Ramos (cell line): Measurements from ENCODE around the gene CEP70.
"Not testable (repeated sequence)": the region's sequence is repeated elsewhere in the genome, so short reads cannot be mapped to it uniquely, and the experiment has no call there.

Experiments
- in situ Hi-C: fragments of 300-500 bp; cut with MboI; formaldehyde crosslinking; loops from one replicate; pipeline ENCODE4 v1.14.3; 2022; ENCODE audit warnings: low sequenced_read_pairs; ENCODE audit not compliant: unreplicated experiment

Gene CEP70

DNA sequence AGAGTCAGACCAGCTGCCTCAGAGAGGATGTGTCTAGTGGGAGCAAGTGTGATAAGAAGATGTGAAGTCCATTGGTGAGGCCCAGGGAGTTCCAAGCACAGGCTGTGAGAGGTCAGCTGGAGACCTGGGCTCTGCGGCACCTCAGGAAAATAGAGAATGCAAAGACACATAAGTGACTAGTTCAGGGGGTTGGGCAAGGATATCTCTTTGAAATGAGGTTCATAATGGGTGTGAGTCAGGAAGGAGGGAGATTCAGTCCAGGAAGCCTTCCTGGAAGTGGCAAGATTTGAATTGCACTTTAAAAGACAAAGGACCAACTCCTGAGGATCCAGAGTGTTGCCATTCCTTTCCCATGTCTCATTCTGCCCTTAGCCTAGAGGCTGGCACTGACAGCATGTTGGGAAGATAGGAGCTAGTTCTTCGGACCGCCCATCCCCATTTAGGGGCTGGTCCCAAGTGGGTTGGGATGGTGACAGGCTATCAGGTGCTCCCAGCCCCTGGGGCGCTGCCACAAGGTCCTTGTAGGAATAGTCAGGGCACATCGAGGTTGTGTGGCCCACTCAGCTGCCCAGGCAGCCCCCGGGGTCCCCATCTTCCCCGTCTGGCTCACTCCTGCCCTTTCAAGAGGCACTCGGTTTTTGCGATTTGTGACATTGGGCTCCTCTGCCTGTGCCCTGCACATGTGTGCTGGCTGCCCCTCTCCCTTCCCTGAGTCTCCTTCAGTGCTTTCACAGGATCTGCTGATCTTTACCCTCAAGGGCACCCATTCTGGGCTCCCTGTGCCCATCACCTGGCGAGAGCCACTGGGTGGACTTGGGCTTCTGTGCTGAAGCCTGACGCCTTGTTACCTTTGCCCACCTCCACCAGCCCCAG is 136.0 kb downstream of the CEP70 start:
- in situ Hi-C loops = no loop called here

DNA sequence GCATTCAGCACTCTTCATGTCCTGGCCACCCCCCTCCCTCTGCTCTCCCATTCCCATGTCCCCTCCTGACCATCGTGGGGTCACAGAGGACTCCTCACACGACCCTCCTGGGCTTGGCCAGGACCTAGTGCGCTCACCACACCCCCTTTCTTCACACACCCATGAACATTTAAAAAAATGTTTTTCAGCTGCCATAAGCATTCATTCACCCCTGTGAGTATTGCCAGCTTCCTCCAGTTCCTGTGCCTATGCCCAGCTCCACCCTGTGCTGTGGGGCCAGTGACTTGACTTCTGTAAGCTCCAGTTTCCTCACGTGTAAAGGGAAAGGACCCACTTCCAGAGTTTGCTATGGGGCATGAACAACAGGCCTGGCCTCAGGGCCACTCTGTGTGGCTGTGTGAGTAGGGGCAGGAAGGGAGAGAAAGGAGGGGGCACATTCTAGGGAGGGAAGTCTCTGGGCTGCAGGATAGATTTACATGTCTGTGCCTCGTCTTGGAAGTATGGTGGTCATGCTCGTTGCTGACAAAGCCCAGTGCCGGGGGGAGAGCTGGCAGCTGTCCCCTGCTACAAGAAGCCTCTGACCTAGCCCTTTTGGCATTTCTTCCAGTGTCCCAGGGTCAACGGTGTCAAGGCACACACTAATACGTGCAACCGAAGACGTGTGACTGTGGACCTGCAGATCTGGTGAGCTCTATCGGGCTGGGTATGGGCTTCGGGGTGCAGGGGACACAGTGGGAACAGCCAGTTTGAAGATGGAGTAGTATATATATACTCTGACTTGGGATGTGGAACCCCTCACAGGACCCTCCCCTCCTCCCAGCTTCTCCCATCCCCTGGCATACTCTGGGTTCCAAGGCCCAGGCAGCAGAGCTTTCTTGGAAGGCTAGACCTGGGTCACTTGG is 136.8 kb downstream of the CEP70 start:
- in situ Hi-C loops = no loop called here

DNA sequence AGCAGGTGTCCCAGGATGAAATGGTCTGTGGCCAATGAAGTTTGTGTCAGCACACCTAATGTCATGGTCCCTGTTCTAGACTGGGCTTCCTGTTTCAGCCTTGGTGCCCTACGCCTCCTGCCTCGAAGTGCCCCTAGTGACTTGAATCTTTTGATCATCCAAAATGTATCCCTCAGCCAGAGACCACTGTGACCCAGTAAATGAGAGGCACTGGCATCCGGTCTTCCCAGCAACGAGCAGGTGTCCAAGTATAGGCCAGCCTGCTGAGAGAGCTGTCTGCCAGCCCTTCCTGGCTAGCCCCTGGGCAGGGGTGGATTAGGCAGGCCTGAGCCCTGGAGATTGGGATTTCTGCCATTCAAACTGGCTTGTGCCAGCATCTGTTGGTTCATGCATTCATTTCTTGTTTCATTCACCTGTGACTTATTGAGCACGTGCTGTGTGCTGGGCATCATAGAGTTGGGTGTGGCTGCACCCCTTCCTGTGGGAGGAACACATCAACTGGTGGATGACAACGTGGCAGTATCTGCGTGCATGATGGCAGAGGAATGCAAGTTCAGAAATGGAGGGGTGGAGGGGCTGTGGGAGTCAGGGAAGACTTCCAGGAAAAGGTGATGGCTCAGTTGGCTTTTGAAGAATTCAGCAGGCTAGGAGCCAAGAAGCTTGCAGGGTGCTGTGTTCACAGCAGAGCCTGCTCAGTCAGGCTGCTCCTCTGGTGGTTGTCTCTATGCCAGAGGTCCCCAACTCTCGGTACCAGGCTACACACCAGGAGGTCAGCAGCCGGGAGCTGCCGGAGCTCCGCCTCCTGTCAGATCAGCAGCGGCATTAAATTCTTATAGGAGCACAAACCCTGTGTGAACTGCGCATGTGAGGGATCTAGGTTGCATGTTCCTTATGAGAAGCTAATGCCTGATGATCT is 138.0 kb downstream of the CEP70 start:
- in situ Hi-C loops = no loop called here

DNA sequence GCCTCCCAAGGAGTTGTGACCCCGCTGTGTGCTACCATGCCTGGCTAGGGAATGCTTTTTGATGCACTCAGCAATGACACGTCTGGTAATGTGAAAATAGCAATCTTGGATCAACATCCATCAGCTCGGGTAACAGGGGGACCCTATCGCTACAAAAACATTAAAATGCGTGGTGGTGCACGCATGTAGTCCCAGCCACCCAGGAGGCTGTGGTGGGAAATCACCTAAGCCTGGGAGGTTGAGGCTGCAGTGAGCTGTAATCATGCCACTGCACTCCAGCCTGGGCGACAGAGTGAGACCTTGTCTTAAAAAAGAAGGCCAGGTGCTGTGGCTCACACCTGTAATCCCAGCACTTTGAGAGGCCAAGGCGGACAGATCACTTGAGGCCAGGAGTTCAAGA is 140.1 kb downstream of the CEP70 start:
- in situ Hi-C loops = not testable (repeated sequence)

DNA sequence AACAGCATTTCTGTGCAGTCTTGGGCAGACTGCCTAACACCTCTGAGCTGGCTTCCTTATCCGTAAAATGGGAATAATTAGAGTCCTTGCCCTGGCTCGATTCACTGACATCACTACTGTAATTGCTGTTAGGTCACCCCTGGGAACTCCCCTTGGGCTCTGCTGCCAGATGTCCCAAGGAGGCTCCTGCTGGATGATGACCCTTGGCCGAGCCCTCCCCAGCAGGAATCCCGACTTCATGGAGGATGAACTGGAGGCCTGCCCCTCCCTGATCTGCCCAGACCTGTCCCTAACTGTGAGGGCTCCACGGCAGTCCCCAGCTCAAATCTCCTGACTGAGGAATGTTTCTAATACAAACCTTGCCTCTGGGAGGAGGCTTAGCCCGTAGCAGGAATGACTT is 141.6 kb downstream of the CEP70 start:
- in situ Hi-C loops = no loop called here

DNA sequence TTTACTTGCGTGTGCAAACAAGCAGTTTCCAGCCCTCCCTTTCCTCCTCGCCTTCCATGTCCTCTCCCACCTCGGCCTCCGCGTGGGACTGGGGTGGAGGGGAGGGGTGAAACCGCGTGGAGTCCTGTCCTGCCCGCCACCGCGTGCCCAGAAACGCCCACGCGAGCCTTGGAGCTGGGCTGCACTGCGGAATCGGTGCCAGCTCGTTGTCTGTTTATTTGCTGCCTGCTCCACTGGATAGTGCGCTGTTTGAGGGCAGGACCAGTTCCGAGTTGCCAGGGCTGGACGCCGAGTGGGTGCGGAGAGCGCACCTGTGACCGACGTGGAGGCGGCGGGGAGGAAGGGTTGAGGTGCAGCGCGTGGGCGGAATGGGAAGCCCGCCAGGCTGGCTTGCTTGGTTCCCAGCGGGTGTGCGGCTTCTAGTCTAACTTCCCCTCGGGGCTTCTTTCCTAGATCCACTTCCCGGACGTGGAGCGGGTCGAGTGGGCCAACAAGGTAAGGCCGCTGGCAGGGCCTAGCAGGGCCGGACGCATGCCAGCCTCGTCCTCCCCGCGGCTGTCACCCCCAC is 142.4 kb downstream of the CEP70 start:
- in situ Hi-C loops = no loop called here

DNA sequence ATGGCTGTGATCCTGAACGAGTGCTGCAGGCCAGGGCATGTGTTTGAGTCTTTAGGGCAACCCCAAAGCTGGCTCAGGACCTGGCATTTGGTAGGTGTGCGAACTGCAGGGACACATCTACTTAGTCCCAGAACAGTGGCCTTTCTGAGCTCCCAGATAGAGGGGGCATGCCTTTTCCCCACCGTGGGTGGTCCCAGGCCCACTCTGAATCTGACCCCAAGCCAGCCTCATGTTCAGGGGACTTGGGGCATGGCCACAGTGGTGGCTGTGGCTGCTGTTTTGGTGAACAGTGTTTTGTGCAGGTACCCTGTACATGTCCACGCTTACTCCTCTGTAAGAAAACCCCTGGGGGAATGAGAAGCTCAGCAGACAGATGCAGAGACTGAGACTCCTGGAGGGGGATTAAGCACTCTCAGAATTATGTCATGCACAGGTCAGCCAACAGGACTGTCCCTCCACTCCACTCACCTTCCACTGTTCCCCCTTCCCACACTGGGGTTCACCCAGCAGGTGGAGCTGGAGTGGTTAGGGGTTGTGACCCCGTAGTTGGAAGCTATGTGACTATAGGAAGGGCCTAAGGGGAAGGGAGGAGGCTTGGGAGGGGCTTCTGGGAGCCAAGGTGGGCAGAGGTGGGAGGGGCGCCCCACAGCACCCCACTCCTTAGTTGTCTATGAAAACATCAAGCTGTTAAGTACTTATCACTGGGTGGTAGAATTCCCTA is 143.2 kb downstream of the CEP70 start:
- in situ Hi-C loops = no loop called here

DNA sequence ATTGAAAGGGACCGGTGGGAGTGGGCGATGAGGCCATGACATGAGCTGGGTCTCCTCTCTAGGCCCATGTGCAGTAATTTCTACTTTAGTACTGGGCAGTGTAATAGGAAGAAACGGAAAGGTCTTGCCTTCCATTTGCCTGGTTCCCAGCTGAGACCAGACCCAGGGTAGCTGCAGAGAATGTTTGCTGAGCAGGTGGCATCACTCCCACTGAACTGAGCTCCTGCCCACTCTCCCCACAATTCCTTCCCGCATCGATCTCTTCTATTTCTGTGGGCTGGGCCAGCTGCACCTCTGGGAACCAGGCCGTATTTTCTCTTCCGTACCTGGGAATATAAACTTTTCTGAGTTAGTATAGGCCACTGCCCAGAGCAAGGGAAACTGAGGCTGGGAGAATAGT is 143.9 kb downstream of the CEP70 start:
- in situ Hi-C loops = no loop called here

DNA sequence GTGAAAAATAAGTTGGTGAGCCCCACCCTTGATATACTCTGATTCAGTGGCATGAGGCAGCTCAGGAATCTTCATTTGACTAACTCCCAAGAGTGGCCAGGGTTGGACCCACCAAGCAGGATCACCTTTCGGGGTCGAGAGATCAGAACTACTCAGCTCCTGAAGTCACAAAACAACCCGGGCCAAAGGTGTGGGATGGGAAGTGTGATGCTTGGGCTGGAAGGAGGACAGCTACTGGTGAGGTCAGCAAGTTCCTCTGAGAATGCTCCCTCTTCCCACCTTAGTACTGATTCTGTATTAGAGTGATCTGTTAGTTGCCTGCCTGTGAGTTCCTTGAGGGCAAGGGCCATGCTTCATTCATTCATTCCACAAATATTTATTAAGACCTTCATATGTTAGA is 144.6 kb downstream of the CEP70 start:
- in situ Hi-C loops = no loop called here

DNA sequence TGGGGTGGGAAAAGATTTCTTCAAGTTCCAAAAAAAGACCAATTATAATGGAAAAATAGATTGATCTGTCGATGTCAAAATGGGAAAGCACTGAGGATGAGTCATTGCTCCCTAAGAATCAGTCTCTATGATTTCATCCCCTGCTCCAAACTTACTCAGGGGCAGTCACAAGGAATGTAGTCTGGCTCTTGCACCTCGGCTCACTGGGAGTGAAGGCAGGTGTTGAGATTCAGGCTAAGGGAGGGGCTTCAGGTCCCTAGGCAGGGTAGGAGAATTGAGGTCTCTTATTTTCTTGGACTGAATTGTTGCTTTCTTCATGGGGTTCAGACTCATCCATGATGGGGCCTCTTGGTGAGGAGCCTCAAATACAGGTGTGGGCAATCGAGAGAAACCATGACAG is 145.4 kb downstream of the CEP70 start:
- in situ Hi-C loops = no loop called here

DNA sequence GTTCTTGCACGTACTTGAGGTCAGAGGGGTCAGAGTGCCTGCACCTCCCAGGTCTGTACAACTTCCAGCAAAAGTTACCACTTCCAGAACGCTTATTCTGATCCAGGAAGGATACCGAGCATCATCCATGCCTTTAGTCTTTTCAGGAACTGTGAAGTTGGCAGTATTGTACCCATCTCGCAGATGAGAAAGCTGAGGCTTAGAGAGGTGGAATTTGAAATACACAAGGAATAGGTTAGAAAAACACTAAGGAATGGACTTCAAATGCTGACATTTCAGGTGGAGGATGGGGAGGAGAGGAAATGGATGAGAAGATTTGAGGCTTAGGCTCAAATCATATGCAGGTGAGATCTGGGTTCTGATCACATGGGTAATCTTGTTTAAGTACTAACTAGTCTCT is 148.4 kb downstream of the CEP70 start:
- in situ Hi-C loops = no loop called here

DNA sequence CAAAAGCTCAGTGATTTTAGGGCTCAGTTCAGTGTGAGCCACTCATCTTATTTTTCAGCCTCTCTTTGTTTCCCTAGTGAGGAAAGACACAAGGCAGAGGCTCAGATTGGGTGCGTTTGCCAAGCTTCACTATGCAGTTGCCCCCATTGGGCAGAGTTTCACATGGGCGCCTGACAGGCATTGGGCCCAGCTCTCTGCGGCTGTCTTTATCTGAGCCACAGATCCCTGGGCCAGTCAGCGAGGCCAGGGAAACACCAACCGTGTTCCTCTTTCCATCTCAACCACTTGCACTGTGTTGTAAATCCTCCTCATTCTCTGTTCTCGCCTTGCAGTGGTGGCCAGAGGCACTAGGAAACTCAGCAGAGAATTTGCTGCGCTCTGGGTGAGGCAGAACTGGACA is 148.8 kb downstream of the CEP70 start:
- in situ Hi-C loops = no loop called here
